Embryonic facial prominence (tissue), 1 donor: ENCODE measurements around the gene SNCAIP.

Experiments
- DNase-seq: peaks from one replicate; pipeline ENCODE4 v3.0.0-alpha.2; 2016; ENCODE audit errors: extremely low spot score

Gene SNCAIP

GRCh38 chr5:122426301-122426700 is 114.3 kb downstream of the SNCAIP start:
- DNase-seq: no peak

GRCh38 chr5:122427621-122428020 is 115.6 kb downstream of the SNCAIP start:
- DNase-seq: no peak

GRCh38 chr5:122429545-122430318 is 117.7 kb downstream of the SNCAIP start:
- DNase-seq: no peak

- no peak for DNase-seq
Observed at GRCh38 chr5:122430319-122430586, 118.2 kb downstream of the SNCAIP start.

GRCh38 chr5:122431298-122431697 is 119.3 kb downstream of the SNCAIP start:
- no peak for DNase-seq

GRCh38 chr5:122434205-122434970 is 122.4 kb downstream of the SNCAIP start:
- DNase-seq: no peak

GRCh38 chr5:122435234-122435633 is 123.2 kb downstream of the SNCAIP start:
- DNase-seq: no peak

GRCh38 chr5:122435761-122436160 is 123.7 kb downstream of the SNCAIP start:
- DNase-seq: no peak

GRCh38 chr5:122436615-122437014 is 124.6 kb downstream of the SNCAIP start:
- no peak for DNase-seq

- no peak for DNase-seq
Observed at GRCh38 chr5:122439645-122440044, 127.6 kb downstream of the SNCAIP start.

GRCh38 chr5:122442938-122443337 is 130.9 kb downstream of the SNCAIP start:
- DNase-seq: no peak

GRCh38 chr5:122444411-122444810 is 132.4 kb downstream of the SNCAIP start:
- no peak for DNase-seq

- DNase-seq: no peak
Observed at GRCh38 chr5:122445070-122445469, 133.0 kb downstream of the SNCAIP start.

GRCh38 chr5:122447072-122447471 is 135.0 kb downstream of the SNCAIP start:
- no peak for DNase-seq

- no peak for DNase-seq
Observed at GRCh38 chr5:122447879-122448278, 135.8 kb downstream of the SNCAIP start.

- DNase-seq: no peak
Observed at GRCh38 chr5:122454541-122454940, 142.5 kb downstream of the SNCAIP start.

- no peak for DNase-seq
Observed at GRCh38 chr5:122455939-122456338, 143.9 kb downstream of the SNCAIP start.

GRCh38 chr5:122457178-122457826 is 145.3 kb downstream of the SNCAIP start:
- DNase-seq: no peak

GRCh38 chr5:122458278-122458872 is 146.3 kb downstream of the SNCAIP start:
- DNase-seq: no peak

- no peak for DNase-seq
Observed at GRCh38 chr5:122462486-122462885, 150.4 kb downstream of the SNCAIP start.

GRCh38 chr5:122463221-122463620 is 151.2 kb downstream of the SNCAIP start:
- DNase-seq: no peak

- DNase-seq: no peak
Observed at GRCh38 chr5:122464191-122464590, 152.2 kb downstream of the SNCAIP start.
